Measurements from ENCODE around the gene GOLM1.

DNA sequence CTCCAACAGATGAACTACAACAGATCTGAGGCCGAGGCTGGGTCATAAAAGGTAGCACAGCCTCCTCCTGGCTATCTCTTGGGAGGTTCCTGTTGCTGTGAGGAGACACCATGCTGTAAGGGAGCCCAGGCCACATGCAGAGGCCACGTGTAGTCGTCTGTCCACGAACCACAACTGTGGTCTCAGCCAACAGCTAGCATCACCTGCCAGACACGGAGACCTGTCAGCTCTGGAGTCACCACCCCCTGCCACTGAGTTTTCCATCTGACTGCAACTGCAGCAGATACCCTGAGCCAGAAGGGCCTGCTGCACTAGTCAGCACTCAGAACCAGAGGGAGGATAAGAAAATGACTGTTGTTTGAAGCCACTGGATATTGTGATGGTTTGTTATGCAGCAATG is 12.7 kb upstream of the GOLM1 start:
- TF ChIP-seq, protein P1, sequence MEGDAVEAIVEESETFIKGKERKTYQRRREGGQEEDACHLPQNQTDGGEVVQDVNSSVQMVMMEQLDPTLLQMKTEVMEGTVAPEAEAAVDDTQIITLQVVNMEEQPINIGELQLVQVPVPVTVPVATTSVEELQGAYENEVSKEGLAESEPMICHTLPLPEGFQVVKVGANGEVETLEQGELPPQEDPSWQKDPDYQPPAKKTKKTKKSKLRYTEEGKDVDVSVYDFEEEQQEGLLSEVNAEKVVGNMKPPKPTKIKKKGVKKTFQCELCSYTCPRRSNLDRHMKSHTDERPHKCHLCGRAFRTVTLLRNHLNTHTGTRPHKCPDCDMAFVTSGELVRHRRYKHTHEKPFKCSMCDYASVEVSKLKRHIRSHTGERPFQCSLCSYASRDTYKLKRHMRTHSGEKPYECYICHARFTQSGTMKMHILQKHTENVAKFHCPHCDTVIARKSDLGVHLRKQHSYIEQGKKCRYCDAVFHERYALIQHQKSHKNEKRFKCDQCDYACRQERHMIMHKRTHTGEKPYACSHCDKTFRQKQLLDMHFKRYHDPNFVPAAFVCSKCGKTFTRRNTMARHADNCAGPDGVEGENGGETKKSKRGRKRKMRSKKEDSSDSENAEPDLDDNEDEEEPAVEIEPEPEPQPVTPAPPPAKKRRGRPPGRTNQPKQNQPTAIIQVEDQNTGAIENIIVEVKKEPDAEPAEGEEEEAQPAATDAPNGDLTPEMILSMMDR (IDR thresholded peaks at IDR 0.05), result no peak
- TF ChIP-seq EZH2 (IDR thresholded peaks at IDR 0.05; ENCODE audit: borderline replicate concordance, insufficient read depth, low read depth, low read length, poor library complexity, severe bottlenecking), result no peak
